Muscle layer of colon (tissue), 2 donors: ENCODE data around the gene MSH2.
A peak's percentile ranks its signal among the peaks of the same experiment; 100 is the strongest.

Experiments used
- H3K27ac ChIP-seq: one replicate; pipeline ENCODE4 v1.7.0; 2013; ENCODE audit warnings: low read depth, mild to moderate bottlenecking, low read length, moderate library complexity
- H3K27me3 ChIP-seq, 2 donors: one replicate each; pipeline ENCODE4 v1.7.0; 2013; ENCODE audit warnings: low read length in 2 of 2, mild to moderate bottlenecking in 2 of 2; ENCODE audit not compliant: insufficient read depth in 2 of 2, control insufficient read depth in 1 of 2
- H3K36me3 ChIP-seq: one replicate; pipeline ENCODE4 v1.7.0; 2013; ENCODE audit warnings: mild to moderate bottlenecking, low read length; ENCODE audit not compliant: insufficient read depth
- H3K4me1 ChIP-seq: one replicate; pipeline ENCODE4 v1.7.0; 2013; ENCODE audit warnings: mild to moderate bottlenecking, low read length; ENCODE audit not compliant: insufficient read depth
- H3K4me3 ChIP-seq, 2 donors: one replicate each; pipeline ENCODE4 v1.7.0; 2013; ENCODE audit warnings: low read length in 2 of 2, low read depth in 1 of 2, mild to moderate bottlenecking in 1 of 2, moderate library complexity in 1 of 2
- H3K9ac ChIP-seq: one replicate; pipeline ENCODE4 v1.7.0; 2013; ENCODE audit warnings: low read length
- H3K9me3 ChIP-seq: one replicate; pipeline ENCODE4 v1.7.0; 2013; ENCODE audit warnings: mild to moderate bottlenecking, low read length
- donor health status: abdominal sarcoma.
- donor health status: Adenocarcinoma of cecum.

Gene MSH2

GRCh38 chr2:47510745-47511144 lies 107.8 kb downstream of the MSH2 start:
- no peak overlapping the region for H3K27ac ChIP-seq
- H3K4me1 ChIP-seq, result no peaks in the 10 kb centered on the region
- no peaks in the 10 kb centered on the region for H3K9me3 ChIP-seq
- no peaks in the 10 kb centered on the region for H3K36me3 ChIP-seq
- no peak overlapping the region for H3K4me3 ChIP-seq
- no peaks in the 10 kb centered on the region for H3K27me3 ChIP-seq
- no peak overlapping the region for H3K9ac ChIP-seq

GRCh38 chr2:47512581-47513083 lies 109.7 kb downstream of the MSH2 start:
- H3K27ac ChIP-seq, result no peak overlapping the region
- no peaks in the 10 kb centered on the region for H3K36me3 ChIP-seq
- no peaks in the 10 kb centered on the region for H3K9me3 ChIP-seq
- no peaks in the 10 kb centered on the region for H3K27me3 ChIP-seq
- no peak overlapping the region for H3K9ac ChIP-seq
- no peak overlapping the region for H3K4me3 ChIP-seq
- no peaks in the 10 kb centered on the region for H3K4me1 ChIP-seq

GRCh38 chr2:47513981-47514520 lies 111.1 kb downstream of the MSH2 start:
- H3K4me1 ChIP-seq, result no peaks in the 10 kb centered on the region
- no peak overlapping the region for H3K9ac ChIP-seq
- H3K27ac ChIP-seq, result no peak overlapping the region
- H3K4me3 ChIP-seq, result no peak overlapping the region
- H3K36me3 ChIP-seq, result no peaks in the 10 kb centered on the region
- no peaks in the 10 kb centered on the region for H3K9me3 ChIP-seq
- no peaks in the 10 kb centered on the region for H3K27me3 ChIP-seq

- Histone ChIP-seq H3K9me3 (no peaks in the 10 kb centered on the region), H3K36me3 (no peaks in the 10 kb centered on the region), H3K4me3 (no peak overlapping the region), H3K27ac (no peak overlapping the region), H3K9ac (no peak overlapping the region), H3K4me1 (peaks cover 4% of the 10 kb centered on the region), H3K27me3 (no peaks in the 10 kb centered on the region)
These were observed 113.6 kb downstream of the MSH2 start for GRCh38 chr2:47516360-47517104.

- Histone ChIP-seq H3K9ac (no peak overlapping the region), H3K27me3 (no peaks in the 10 kb centered on the region), H3K36me3 (no peaks in the 10 kb centered on the region), H3K4me3 (no peak overlapping the region), H3K27ac (no peak overlapping the region), H3K9me3 (no peaks in the 10 kb centered on the region), H3K4me1 (peaks cover 4% of the 10 kb centered on the region)
These were observed 115.7 kb downstream of the MSH2 start for GRCh38 chr2:47518497-47519146.

- Histone ChIP-seq H3K36me3 (no peaks in the 10 kb centered on the region), H3K4me1 (peaks cover 4% of the 10 kb centered on the region), H3K27me3 (no peaks in the 10 kb centered on the region), H3K9ac (no peak overlapping the region), H3K4me3 (no peak overlapping the region), H3K27ac (no peak overlapping the region), H3K9me3 (no peaks in the 10 kb centered on the region)
These were observed 116.2 kb downstream of the MSH2 start for GRCh38 chr2:47519147-47519537.

GRCh38 chr2:47519604-47520301 lies 116.8 kb downstream of the MSH2 start:
- peaks cover 4% of the 10 kb centered on the region for H3K4me1 ChIP-seq
- H3K9ac ChIP-seq, result no peak overlapping the region
- no peaks in the 10 kb centered on the region for H3K27me3 ChIP-seq
- H3K27ac ChIP-seq, result no peak overlapping the region
- H3K4me3 ChIP-seq, result no peak overlapping the region
- H3K9me3 ChIP-seq, result no peaks in the 10 kb centered on the region
- no peaks in the 10 kb centered on the region for H3K36me3 ChIP-seq

- no peak overlapping the region for H3K9ac ChIP-seq
These were observed 117.3 kb downstream of the MSH2 start for GRCh38 chr2:47520302-47520630.

GRCh38 chr2:47520825-47521665 lies 118.1 kb downstream of the MSH2 start:
- no peaks in the 10 kb centered on the region for H3K9me3 ChIP-seq
- H3K4me1 ChIP-seq, result peaks cover 4% of the 10 kb centered on the region
- H3K4me3 ChIP-seq, result peak overlapping the region; percentile 36 to 45
- H3K27ac ChIP-seq, result no peak overlapping the region
- no peak overlapping the region for H3K9ac ChIP-seq
- H3K36me3 ChIP-seq, result no peaks in the 10 kb centered on the region
- H3K27me3 ChIP-seq, result no peaks in the 10 kb centered on the region

More at GRCh38 chr2:47520302-47520630, 117.3 kb downstream of the MSH2 start:
- Histone ChIP-seq H3K9me3 (no peaks in the 10 kb centered on the region), H3K27me3 (no peaks in the 10 kb centered on the region), H3K4me3 (no peak overlapping the region), H3K4me1 (peaks cover 4% of the 10 kb centered on the region), H3K36me3 (no peaks in the 10 kb centered on the region), H3K27ac (no peak overlapping the region)

- H3K9me3 ChIP-seq, result no peaks in the 10 kb centered on the region
- peaks cover 4% of the 10 kb centered on the region for H3K4me1 ChIP-seq
- no peak overlapping the region for H3K9ac ChIP-seq
- H3K27ac ChIP-seq, result no peak overlapping the region
- H3K36me3 ChIP-seq, result no peaks in the 10 kb centered on the region
- H3K4me3 ChIP-seq, result peak overlapping the region in 1 of 2 donors; percentile 45
- H3K27me3 ChIP-seq, result no peaks in the 10 kb centered on the region
These were observed 118.8 kb downstream of the MSH2 start for GRCh38 chr2:47521666-47522285.
